Ishikawa (cell line): ENCODE data around the gene L3MBTL1.

Experiments used
- CEBPB ChIP-seq: IDR thresholded peaks from 2 replicates; pipeline ENCODE4 v1.6.1; 2012
- CREB1 ChIP-seq: IDR thresholded peaks from 2 replicates; pipeline ENCODE4 v1.6.1; 2012; ENCODE audit warnings: low read depth
- EGR1 ChIP-seq: IDR thresholded peaks from 2 replicates; pipeline ENCODE4 v1.6.1; 2012
- EP300 ChIP-seq: IDR thresholded peaks from 2 replicates; pipeline ENCODE4 v1.6.1; 2012; ENCODE audit warnings: borderline replicate concordance
- MAX ChIP-seq: IDR thresholded peaks from 2 replicates; pipeline ENCODE4 v1.6.1; 2012
- NFIC ChIP-seq: IDR thresholded peaks from 2 replicates; pipeline ENCODE4 v1.6.1; 2012
- REST ChIP-seq: IDR thresholded peaks from 2 replicates; pipeline ENCODE4 v1.6.1; 2012; ENCODE audit warnings: low read depth, mild to moderate bottlenecking
- TAF1 ChIP-seq: IDR thresholded peaks from 2 replicates; pipeline ENCODE4 v1.6.1; 2012; ENCODE audit warnings: low read depth, mild to moderate bottlenecking
- USF1 ChIP-seq: IDR thresholded peaks from 2 replicates; pipeline ENCODE4 v1.6.1; 2012
- YY1 ChIP-seq: IDR thresholded peaks from 2 replicates; pipeline ENCODE4 v1.6.1; 2012; ENCODE audit warnings: low read depth
- ZBTB7A ChIP-seq: IDR thresholded peaks from 2 replicates; pipeline ENCODE4 v1.6.1; 2012; ENCODE audit warnings: low read depth

DNA sequence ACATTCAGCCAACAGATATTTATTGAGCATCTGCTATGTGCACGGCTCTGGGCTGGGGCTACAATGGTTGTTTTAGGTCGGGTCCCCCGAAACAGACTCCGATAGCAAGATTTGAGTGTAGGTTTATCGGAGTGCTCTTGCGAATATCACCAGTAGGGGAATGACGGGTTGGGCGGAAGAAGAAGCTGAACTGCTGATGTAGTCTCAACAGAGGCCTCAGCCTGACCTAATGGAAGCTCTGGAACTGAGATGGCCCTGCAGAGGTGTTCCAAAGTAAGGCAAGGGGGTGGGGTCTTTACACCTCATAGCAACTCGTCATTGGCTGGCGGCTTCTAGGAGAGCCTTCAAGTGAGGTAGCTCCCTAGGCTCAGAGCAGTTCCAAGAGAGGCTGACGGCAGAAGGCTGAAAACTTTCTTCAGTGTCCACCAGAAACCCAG is 1.1 kb downstream of the L3MBTL1 start:
- TF ChIP-seq USF1 (no peak), TAF1 (no peak), EP300 (no peak), REST (no peak), MAX (no peak), CEBPB (no peak), NFIC (no peak), YY1 (no peak), CREB1 (no peak), ZBTB7A (no peak), EGR1 (no peak)
